Ramos (cell line): Measurements from ENCODE around the gene AQP12A.

Experiments
- in situ Hi-C: fragments of 300-500 bp; cut with MboI; formaldehyde crosslinking; loops from one replicate; pipeline ENCODE4 v1.14.3; 2022; ENCODE audit warnings: low sequenced_read_pairs; ENCODE audit not compliant: unreplicated experiment

Gene AQP12A

GRCh38 chr2:240732911-240733622 is 41.4 kb downstream of the AQP12A start:
- in situ Hi-C loops = no loop called here

GRCh38 chr2:240733803-240734495 is 42.3 kb downstream of the AQP12A start:
- in situ Hi-C loops = no loop called here

- in situ Hi-C loops = no loop called here
Measured at GRCh38 chr2:240734756-240735155, 43.1 kb downstream of the AQP12A start.

- in situ Hi-C loops = no loop called here
Measured at GRCh38 chr2:240735476-240735875, 43.8 kb downstream of the AQP12A start.

DNA sequence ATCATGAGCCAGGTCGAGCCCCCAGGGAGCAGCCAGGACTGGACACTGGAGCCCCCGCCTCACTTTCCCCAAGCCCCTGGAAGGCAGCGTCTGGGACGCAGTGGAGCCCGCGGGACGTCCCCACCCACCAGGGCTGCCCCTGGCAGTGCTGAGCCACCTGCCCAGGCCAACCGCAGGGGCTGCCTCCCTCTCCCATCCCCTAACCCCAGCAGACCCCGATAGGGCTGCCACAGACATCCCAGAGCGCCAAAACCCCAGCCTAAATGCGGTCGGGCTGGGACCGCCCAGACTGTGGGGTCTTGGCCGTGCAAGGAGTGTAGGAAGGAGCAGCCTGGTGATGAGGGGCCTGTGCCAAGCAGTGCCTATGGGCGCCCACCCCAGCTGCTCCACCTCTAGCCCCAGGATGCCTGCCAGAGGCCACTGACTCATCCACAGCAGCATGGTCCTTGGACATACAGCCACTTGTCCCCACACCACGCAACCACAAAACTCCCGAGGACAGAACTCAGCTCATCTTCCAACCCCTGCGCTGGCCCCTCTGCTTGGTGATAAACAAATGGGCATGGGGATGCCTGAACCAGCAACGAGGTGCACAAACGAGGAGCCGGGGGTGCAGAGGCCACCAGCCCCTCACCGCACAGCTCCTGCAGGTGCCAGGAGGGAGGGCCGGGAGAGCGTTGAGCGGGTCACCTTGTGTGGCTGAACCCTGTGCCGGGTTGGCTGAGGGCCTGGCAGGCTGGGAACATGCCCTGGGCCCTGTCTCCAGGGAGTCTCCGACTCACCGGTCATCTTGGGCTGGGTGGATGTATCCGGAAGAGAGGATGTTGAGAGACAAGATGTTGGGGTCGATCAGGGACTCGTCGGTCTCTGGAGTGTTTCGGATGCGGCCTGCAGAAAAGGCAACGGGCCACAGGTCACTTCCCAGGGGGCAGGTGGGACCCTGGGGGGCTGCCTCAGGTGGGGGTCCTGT is 44.9 kb downstream of the AQP12A start:
- in situ Hi-C loops = no loop called here

GRCh38 chr2:240737512-240737911 is 45.8 kb downstream of the AQP12A start:
- in situ Hi-C loops = no loop called here

- in situ Hi-C loops = no loop called here
Measured at GRCh38 chr2:240737958-240738357, 46.3 kb downstream of the AQP12A start.

DNA sequence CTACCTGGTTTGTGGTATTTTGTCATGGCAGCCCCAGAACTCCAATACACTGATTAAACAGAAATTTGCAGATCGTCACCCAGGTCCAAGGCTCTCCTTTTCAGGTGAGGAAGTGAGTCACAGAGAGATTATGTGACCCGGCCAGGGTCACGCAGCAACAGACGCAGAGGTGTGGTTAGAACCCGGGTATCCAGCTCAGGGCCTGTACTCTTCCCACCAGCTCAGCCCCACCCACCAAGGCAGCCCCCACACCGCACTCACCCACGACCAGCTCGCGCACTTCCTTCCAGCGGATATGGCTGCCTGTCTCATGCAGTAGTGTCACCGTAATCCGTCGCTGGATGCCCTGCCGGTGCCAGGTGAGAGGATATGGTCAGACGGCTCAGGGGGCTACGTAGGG is 48.1 kb downstream of the AQP12A start:
- in situ Hi-C loops = no loop called here

GRCh38 chr2:240741091-240741490 is 49.4 kb downstream of the AQP12A start:
- in situ Hi-C loops = no loop called here

- in situ Hi-C loops = no loop called here
Measured at GRCh38 chr2:240742602-240743095, 51.0 kb downstream of the AQP12A start.

DNA sequence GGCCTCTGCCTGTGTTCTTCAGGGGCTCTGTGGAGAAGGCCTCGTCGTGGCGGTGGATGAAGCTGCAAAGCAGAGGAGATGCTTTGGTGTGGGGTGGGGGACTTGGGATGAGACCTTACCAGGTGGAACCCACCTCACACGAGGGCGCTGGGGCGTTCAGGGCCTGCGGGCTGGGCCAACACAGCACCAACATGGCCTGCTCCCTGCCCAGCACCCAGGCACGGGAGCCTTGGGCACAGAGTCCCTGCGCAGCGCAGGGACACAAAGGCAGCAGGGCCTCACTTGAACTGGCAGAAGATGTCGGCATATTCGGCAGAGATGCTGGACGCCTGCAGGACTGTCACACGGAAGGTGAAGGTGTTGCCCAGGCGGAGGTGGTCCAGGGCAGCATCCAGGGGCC is 53.8 kb downstream of the AQP12A start:
- in situ Hi-C loops = no loop called here

DNA sequence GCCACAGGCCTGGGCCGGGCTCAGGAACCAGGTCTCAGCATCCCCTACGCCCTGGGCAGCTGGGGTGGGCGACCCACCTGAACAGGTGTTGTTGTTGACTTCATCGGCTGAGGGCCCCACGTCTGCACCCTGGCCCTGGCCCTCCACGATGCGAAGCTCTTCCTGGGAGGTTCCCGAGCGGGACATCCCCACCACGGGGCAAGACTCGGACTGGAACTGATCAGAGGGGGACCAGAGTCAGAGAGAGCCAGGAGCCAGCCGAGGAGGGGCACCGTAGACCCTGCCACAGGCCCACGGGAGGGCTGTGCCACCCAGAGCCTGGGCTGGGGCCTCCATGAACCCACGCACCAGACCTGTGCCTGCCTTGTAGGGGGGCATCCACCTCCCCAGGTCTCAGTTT is 54.3 kb downstream of the AQP12A start:
- in situ Hi-C loops = no loop called here

- in situ Hi-C loops = no loop called here
Measured at GRCh38 chr2:240746671-240747070, 55.0 kb downstream of the AQP12A start.

DNA sequence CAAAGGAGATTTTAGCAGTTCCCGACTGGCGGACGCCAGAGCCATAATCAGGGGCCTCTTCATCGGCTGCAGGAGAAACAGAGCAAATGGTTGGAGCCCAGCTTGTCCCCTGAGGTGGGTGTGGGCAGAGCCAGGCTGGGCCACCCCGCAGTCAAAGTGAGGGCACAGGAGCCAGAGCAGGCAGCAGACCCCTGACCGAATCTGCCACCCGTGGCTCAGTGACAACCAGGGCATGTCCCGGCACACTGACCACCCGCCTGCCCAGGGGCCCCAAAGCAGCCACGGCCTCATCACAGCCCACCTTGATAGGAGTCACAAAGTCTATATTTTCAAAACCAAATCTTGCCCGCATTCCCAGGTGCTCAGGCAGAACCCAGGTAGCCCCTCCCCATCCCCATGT is 55.6 kb downstream of the AQP12A start:
- in situ Hi-C loops = no loop called here
